SK-N-SH (cell line): ENCODE measurements around the gene C3orf20.

Experiments
- EP300 ChIP-seq, 2 experiments: IDR thresholded peaks; 2 replicates each; pipeline versions ENCODE4 v1.4.0 to v1.6.1; 2012; ENCODE audit warnings: borderline replicate concordance in 1 of 2, low read depth in 1 of 2, low read length in 1 of 2
- MXI1 ChIP-seq: IDR thresholded peaks from 2 replicates; pipeline ENCODE4 v1.6.1; 2012; ENCODE audit warnings: mild to moderate bottlenecking, low read depth, low read length, improper control_type of control experiment
- POLR2AphosphoS5 ChIP-seq: IDR thresholded peaks from 2 replicates; pipeline ENCODE4 v1.6.1; 2012; ENCODE audit warnings: low read depth, low read length
- RAD21 ChIP-seq: IDR thresholded peaks from 2 replicates; pipeline ENCODE4 v1.6.1; 2012; ENCODE audit warnings: mild to moderate bottlenecking, low read length
- RFX5 ChIP-seq: IDR thresholded peaks from 2 replicates; pipeline ENCODE4 v1.6.1; 2012; ENCODE audit warnings: mild to moderate bottlenecking, improper control_type of control experiment, low read length
- SMC3 ChIP-seq: IDR thresholded peaks from 2 replicates; pipeline ENCODE4 v1.6.1; 2012; ENCODE audit warnings: low read depth, low read length, improper control_type of control experiment
- TEAD4 ChIP-seq: IDR thresholded peaks from 2 replicates; pipeline ENCODE4 v1.4.0; 2012; ENCODE audit warnings: mild to moderate bottlenecking, borderline replicate concordance; ENCODE audit not compliant: insufficient read depth
- YY1 ChIP-seq: IDR thresholded peaks from 2 replicates; pipeline ENCODE4 v1.4.0; 2012; ENCODE audit warnings: low read depth, mild to moderate bottlenecking
- TF ChIP-seq, protein P1 (sequence below): fragments of 200-600 bp; sonication (generic); IDR thresholded peaks from 2 replicates; pipeline ENCODE4 v1.6.1; 2017; ENCODE audit warnings: antibody characterized with exemption, mild to moderate bottlenecking, moderate library complexity
- TF ChIP-seq, protein P2 (sequence below): IDR thresholded peaks from 2 replicates; pipeline ENCODE4 v1.6.1; 2012; ENCODE audit warnings: mild to moderate bottlenecking, low read depth, low read length, moderate library complexity

DNA sequence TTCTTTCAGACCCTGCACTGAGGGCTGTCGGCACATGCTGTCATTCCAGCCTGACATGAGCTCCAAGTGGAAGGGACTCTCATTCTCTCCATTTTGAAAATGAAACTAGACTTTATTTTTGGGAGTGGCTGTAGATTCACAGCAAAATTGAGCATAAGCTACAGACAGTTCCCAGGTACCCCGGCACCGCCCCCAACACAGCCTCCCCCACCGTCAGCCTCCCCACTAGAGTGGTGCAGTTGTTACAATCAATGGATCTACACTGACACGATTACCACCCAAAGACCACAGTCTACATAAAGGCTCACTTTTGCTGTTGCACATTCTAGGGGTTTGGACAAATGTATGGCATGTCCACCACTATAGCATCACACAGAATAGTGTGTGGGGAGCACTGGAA is 114.3 kb downstream of the C3orf20 start:
- no peak for TF ChIP-seq SMC3
- no peak for TF ChIP-seq EP300 (IDR thresholded peaks at IDR 0.05; ENCODE audit: borderline replicate concordance in 1 of 2, low read depth in 1 of 2, low read length in 1 of 2)
- no peak for TF ChIP-seq POLR2AphosphoS5
- TF ChIP-seq, protein P1, sequence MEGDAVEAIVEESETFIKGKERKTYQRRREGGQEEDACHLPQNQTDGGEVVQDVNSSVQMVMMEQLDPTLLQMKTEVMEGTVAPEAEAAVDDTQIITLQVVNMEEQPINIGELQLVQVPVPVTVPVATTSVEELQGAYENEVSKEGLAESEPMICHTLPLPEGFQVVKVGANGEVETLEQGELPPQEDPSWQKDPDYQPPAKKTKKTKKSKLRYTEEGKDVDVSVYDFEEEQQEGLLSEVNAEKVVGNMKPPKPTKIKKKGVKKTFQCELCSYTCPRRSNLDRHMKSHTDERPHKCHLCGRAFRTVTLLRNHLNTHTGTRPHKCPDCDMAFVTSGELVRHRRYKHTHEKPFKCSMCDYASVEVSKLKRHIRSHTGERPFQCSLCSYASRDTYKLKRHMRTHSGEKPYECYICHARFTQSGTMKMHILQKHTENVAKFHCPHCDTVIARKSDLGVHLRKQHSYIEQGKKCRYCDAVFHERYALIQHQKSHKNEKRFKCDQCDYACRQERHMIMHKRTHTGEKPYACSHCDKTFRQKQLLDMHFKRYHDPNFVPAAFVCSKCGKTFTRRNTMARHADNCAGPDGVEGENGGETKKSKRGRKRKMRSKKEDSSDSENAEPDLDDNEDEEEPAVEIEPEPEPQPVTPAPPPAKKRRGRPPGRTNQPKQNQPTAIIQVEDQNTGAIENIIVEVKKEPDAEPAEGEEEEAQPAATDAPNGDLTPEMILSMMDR: no peak
- TF ChIP-seq TEAD4: no peak
- TF ChIP-seq MXI1: no peak
- TF ChIP-seq RFX5: no peak
- no peak for TF ChIP-seq YY1
- TF ChIP-seq, protein P2, sequence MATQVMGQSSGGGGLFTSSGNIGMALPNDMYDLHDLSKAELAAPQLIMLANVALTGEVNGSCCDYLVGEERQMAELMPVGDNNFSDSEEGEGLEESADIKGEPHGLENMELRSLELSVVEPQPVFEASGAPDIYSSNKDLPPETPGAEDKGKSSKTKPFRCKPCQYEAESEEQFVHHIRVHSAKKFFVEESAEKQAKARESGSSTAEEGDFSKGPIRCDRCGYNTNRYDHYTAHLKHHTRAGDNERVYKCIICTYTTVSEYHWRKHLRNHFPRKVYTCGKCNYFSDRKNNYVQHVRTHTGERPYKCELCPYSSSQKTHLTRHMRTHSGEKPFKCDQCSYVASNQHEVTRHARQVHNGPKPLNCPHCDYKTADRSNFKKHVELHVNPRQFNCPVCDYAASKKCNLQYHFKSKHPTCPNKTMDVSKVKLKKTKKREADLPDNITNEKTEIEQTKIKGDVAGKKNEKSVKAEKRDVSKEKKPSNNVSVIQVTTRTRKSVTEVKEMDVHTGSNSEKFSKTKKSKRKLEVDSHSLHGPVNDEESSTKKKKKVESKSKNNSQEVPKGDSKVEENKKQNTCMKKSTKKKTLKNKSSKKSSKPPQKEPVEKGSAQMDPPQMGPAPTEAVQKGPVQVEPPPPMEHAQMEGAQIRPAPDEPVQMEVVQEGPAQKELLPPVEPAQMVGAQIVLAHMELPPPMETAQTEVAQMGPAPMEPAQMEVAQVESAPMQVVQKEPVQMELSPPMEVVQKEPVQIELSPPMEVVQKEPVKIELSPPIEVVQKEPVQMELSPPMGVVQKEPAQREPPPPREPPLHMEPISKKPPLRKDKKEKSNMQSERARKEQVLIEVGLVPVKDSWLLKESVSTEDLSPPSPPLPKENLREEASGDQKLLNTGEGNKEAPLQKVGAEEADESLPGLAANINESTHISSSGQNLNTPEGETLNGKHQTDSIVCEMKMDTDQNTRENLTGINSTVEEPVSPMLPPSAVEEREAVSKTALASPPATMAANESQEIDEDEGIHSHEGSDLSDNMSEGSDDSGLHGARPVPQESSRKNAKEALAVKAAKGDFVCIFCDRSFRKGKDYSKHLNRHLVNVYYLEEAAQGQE: no peak
- no peak for TF ChIP-seq RAD21
